KMS-11 (cell line): ENCODE results near the gene CLC.
A peak's percentile ranks its signal among the peaks of the same experiment; 100 is the strongest.

ENCODE experiments used
- H2AFZ ChIP-seq: fragments of 200-600 bp; sonication (generic); 2 replicates; pipeline ENCODE4 v1.6.1; 2016; ENCODE audit warnings: antibody characterized with exemption, mixed run types, low read depth
- H3K27ac ChIP-seq: fragments of 200-600 bp; sonication (generic); 2 replicates; pipeline ENCODE4 v1.6.1; 2016; ENCODE audit warnings: mild to moderate bottlenecking, mixed run types
- H3K27me3 ChIP-seq: fragments of 200-600 bp; sonication (generic); 2 replicates; pipeline ENCODE4 v1.6.1; 2017; ENCODE audit warnings: mild to moderate bottlenecking, low read depth, mixed run types, moderate library complexity; ENCODE audit not compliant: insufficient read depth
- H3K36me3 ChIP-seq: fragments of 200-600 bp; sonication (generic); 2 replicates; pipeline ENCODE4 v1.6.1; 2017; ENCODE audit warnings: mild to moderate bottlenecking, mixed run types; ENCODE audit not compliant: insufficient read depth
- H3K4me1 ChIP-seq: fragments of 200-600 bp; sonication (generic); 2 replicates; pipeline ENCODE4 v1.6.1; 2016; ENCODE audit warnings: mild to moderate bottlenecking, low read depth, mixed run types; ENCODE audit not compliant: poor library complexity, severe bottlenecking
- H3K4me2 ChIP-seq: fragments of 200-600 bp; sonication (generic); 2 replicates; pipeline ENCODE4 v1.7.0; 2016; ENCODE audit warnings: mild to moderate bottlenecking, mixed run types
- H3K4me3 ChIP-seq: fragments of 200-600 bp; sonication (generic); IDR thresholded peaks from 2 replicates; pipeline ENCODE4 v1.6.1; 2017; ENCODE audit warnings: low read depth, low read length, mixed read lengths; ENCODE audit not compliant: insufficient read depth
- H3K79me2 ChIP-seq: fragments of 200-600 bp; sonication (generic); 2 replicates; pipeline ENCODE4 v1.6.1; 2016; ENCODE audit warnings: low read depth, mixed run types; ENCODE audit not compliant: insufficient read depth
- H3K9ac ChIP-seq: fragments of 200-600 bp; sonication (generic); 2 replicates; pipeline ENCODE4 v1.6.1; 2016; ENCODE audit warnings: mild to moderate bottlenecking, mixed run types
- H4K20me1 ChIP-seq: fragments of 200-600 bp; sonication (generic); 2 replicates; pipeline ENCODE4 v1.6.1; 2016; ENCODE audit warnings: mild to moderate bottlenecking, mixed run types; ENCODE audit not compliant: insufficient read depth
- TF ChIP-seq, protein P1 (sequence below): fragments of 200-600 bp; sonication (generic); conservative IDR thresholded peaks from 2 replicates; pipeline ENCODE4 v1.6.1; 2017; ENCODE audit warnings: low read depth, mild to moderate bottlenecking, antibody characterized with exemption, low read length, moderate library complexity, mixed read lengths

The CLC gene

DNA sequence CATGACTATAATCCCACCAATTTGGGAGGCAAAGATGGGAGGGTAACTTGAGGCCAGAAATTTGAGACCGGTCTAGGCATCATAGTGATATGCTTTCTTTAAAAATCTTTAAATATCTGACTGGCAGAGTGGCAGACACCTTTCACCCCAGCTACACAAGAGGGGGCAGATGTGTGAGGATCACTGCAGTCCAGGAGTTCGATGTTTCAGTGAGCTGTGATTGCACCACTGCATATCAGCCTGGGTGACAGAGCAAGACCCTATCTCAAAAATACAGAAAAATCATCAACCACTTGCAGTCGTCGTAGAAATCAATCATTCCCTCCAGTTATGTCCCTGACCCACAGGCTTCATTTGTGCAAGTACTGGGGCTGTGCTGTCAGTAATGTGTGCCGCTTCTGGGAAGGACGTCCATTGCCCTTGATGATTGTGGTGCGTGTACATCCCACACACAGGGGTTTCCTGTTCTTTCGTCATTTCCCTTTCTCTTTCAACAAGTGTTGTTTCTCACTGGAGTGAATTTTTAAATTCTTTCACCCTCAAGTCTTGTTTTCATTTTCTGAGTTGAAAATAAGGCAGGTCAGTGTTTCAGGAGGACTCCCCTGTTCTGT, 32.1 kb downstream of the CLC start:
- no peak overlapping the region for H2AFZ ChIP-seq
- H3K79me2 ChIP-seq = no peaks in the 10 kb centered on the region
- peaks cover 20% of the 10 kb centered on the region for H3K4me1 ChIP-seq
- H4K20me1 ChIP-seq = no peaks in the 10 kb centered on the region
- TF ChIP-seq, protein P1, sequence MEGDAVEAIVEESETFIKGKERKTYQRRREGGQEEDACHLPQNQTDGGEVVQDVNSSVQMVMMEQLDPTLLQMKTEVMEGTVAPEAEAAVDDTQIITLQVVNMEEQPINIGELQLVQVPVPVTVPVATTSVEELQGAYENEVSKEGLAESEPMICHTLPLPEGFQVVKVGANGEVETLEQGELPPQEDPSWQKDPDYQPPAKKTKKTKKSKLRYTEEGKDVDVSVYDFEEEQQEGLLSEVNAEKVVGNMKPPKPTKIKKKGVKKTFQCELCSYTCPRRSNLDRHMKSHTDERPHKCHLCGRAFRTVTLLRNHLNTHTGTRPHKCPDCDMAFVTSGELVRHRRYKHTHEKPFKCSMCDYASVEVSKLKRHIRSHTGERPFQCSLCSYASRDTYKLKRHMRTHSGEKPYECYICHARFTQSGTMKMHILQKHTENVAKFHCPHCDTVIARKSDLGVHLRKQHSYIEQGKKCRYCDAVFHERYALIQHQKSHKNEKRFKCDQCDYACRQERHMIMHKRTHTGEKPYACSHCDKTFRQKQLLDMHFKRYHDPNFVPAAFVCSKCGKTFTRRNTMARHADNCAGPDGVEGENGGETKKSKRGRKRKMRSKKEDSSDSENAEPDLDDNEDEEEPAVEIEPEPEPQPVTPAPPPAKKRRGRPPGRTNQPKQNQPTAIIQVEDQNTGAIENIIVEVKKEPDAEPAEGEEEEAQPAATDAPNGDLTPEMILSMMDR = no peak
- H3K27ac ChIP-seq = no peak overlapping the region
- H3K4me3 ChIP-seq = no peak overlapping the region
- no peaks in the 10 kb centered on the region for H3K27me3 ChIP-seq
- no peak overlapping the region for H3K4me2 ChIP-seq
- H3K36me3 ChIP-seq = no peaks in the 10 kb centered on the region
- H3K9ac ChIP-seq = no peak overlapping the region

DNA sequence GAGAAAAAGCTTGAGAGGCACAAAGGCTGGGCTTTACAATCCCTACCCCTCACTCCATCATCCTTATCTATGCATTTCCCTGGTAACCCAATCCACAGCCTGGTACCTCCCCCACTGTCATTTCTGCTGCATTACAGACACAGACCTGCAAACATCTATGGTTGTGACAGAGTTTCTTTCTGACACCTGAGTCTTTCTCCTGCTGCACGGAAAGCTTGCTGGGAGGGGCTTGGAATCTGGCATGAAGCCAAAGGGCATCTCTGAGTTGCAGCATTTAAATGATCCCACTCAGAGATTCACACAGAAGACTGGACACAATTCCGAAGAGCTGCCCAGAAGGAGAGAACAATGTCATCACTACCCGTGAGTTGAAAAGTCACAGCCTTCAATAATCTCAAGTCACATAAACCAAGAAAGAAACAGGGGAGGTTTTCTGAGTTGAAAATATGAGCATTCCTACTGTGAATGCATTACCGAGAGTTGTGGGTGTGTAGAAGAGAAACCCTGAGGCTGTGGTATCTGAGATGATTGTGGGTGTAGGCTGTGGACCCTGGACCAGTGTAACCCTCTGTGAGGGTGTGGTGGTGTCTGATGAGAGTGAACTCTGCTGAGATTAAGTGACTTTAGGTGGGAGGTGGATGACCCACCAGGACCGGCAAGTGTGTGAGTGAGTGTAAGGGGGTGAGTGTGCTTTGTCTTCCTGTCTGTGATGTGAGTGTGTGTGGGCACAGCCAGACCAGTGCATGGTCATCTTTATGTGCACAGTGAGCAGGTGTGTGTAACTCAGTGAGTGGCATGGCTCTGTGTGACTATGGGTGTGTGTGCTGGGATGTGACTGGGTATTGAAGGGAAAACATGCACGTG, 33.4 kb downstream of the CLC start, which contains the start of gene LGALS14:
LGALS14 (plus strand) TSS at position 301 of the 864 bp plus-strand sequence; CDS start at position 349, 48 bp downstream.
- TF ChIP-seq, protein P1 = no peak
- Histone ChIP-seq H3K4me2 (peak within 1 kb of the TSS; percentile 51; the same call in 1 of the 2 replicates), H3K36me3 (no peaks in the 10 kb centered on the region), H3K9ac (no peak within 1 kb of the TSS), H3K4me3 (no peak within 1 kb of the TSS), H3K79me2 (no peaks in the 10 kb centered on the region), H3K27me3 (no peaks in the 10 kb centered on the region), H4K20me1 (no peaks in the 10 kb centered on the region), H2AFZ (peak within 1 kb of the TSS; percentile 2; the same call in 1 of the 2 replicates), H3K4me1 (peaks cover 20% of the 10 kb centered on the region), H3K27ac (peak within 1 kb of the TSS; percentile 1; the same call in 1 of the 2 replicates)

DNA sequence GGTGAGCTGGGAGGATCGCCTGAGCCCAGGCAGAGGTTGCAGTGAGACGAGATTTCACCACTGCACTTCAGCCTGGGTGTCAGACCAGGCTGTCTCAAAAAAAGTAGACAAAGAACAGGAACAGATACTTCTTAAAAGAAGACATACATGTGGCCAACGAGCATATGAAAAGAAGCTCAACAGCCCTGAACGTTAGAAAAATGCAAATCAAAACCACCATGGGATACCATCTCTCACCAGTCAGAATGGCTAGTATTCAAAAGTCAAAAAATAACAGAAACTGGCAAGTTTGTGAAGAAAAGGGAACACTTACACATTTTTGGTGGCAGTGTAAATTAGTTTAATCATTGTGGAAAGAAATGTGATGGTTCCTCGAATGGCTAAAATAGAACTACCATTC, 36.5 kb downstream of the CLC start:
- no peak overlapping the region for H3K9ac ChIP-seq
- no peak overlapping the region for H3K4me3 ChIP-seq
- no peaks in the 10 kb centered on the region for H4K20me1 ChIP-seq
- peaks cover 20% of the 10 kb centered on the region for H3K4me1 ChIP-seq
- no peaks in the 10 kb centered on the region for H3K27me3 ChIP-seq
- no peaks in the 10 kb centered on the region for H3K36me3 ChIP-seq
- H2AFZ ChIP-seq = no peak overlapping the region
- no peak overlapping the region for H3K4me2 ChIP-seq
- no peak overlapping the region for H3K27ac ChIP-seq
- TF ChIP-seq, protein P1 = no peak
- H3K79me2 ChIP-seq = no peaks in the 10 kb centered on the region

DNA sequence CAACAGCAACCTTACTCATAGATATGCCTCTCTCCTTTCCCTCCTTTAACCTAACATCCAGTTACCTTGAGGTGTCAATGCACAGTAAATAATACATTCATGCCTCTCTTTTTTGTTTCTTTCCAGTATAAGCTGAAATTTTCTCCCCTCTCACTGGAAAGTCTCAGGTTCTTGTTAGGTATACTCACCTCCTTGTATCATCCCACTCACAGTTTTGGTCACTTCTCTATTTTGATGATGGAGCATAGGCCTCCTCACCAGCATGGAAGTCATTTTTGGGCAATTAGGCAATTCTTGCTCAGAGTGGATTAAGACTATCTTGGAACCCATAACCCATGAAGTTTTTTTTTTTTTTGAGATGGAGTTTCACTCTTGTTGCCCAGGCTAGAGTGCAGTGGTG, 39.3 kb downstream of the CLC start:
- no peaks in the 10 kb centered on the region for H3K36me3 ChIP-seq
- no peak overlapping the region for H2AFZ ChIP-seq
- no peaks in the 10 kb centered on the region for H4K20me1 ChIP-seq
- peaks cover 7% of the 10 kb centered on the region for H3K4me1 ChIP-seq
- H3K4me3 ChIP-seq = no peak overlapping the region
- no peak overlapping the region for H3K27ac ChIP-seq
- TF ChIP-seq, protein P1 = no peak
- no peak overlapping the region for H3K9ac ChIP-seq
- H3K4me2 ChIP-seq = no peak overlapping the region
- no peaks in the 10 kb centered on the region for H3K27me3 ChIP-seq
- H3K79me2 ChIP-seq = no peaks in the 10 kb centered on the region
